DMS153 (cell line): ENCODE measurements around the gene ARMC2.

ENCODE experiments used
- DNase-seq: peaks from one replicate; lab custom pipeline; 2025; lab: John Stamatoyannopoulos, UW

The ARMC2 gene

GRCh38 chr6:109015176-109015575 lies 167.0 kb downstream of the ARMC2 start:
- no peak for DNase-seq

GRCh38 chr6:109019911-109020310 lies 171.7 kb downstream of the ARMC2 start:
- DNase-seq = no peak

GRCh38 chr6:109021870-109022269 lies 173.6 kb downstream of the ARMC2 start:
- DNase-seq = no peak

- DNase-seq = no peak
Observed at GRCh38 chr6:109023356-109023925, 175.2 kb downstream of the ARMC2 start.
